PC-3 (cell line): ENCODE measurements around the gene RAB5B.

Experiments
- CTCF ChIP-seq: fragments of 300-600 bp; sonication (generic); conservative IDR thresholded peaks from 2 replicates; pipeline ENCODE4 v1.5.1; 2017; ENCODE audit warnings: antibody characterized with exemption, low read depth, mild to moderate bottlenecking, low read length
- EZH2 ChIP-seq: fragments of 300-600 bp; sonication (generic); IDR thresholded peaks from one replicate; pipeline ENCODE4 v1.6.1; 2017; ENCODE audit warnings: antibody characterized with exemption, mild to moderate bottlenecking, low read length; ENCODE audit not compliant: unreplicated experiment
- EZH2phosphoT487 ChIP-seq: fragments of 300-600 bp; sonication (generic); IDR thresholded peaks from 2 replicates; pipeline ENCODE4 v1.6.1; 2018; ENCODE audit warnings: mild to moderate bottlenecking, antibody characterized with exemption, low read length, borderline replicate concordance

GRCh38 chr12:55955344-55955743, 18.5 kb upstream of the RAB5B start:
- TF ChIP-seq CTCF (no peak), EZH2 (no peak), EZH2phosphoT487 (no peak)
